ENCODE results near the gene ITPR1.

Gene ITPR1

GRCh38 chr3:4886448-4886847, 393.3 kb downstream of the ITPR1 start:
- DNase-seq (ENCODE audit: low read depth, low spot score): no peak

GRCh38 chr3:4887177-4887576, 394.0 kb downstream of the ITPR1 start:
- no peak for TF ChIP-seq YY1 (IDR thresholded peaks at IDR 0.05; ENCODE audit: insufficient read depth, insufficient read length)
- TF ChIP-seq ZNF274 (IDR thresholded peaks at IDR 0.05; ENCODE audit: low read depth, low read length): no peak
- no peak for TF ChIP-seq SUZ12 (IDR thresholded peaks at IDR 0.05; ENCODE audit: extremely low read depth, insufficient read depth, insufficient read length)
- Histone ChIP-seq H3K9ac (ENCODE audit: insufficient read length, low read depth) (no peak overlapping the region), H3K27me3 (ENCODE audit: insufficient read depth, insufficient read length) (no peaks in the 10 kb centered on the region), H3K4me3 (ENCODE audit: insufficient read length, low read depth) (no peak overlapping the region), H3K36me3 (ENCODE audit: insufficient read depth, insufficient read length, low read length) (no peaks in the 10 kb centered on the region), H3K4me1 (ENCODE audit: insufficient read depth, insufficient read length) (no peaks in the 10 kb centered on the region), H3K9me3 (ENCODE audit: insufficient read depth, low read length) (peaks cover 6% of the 10 kb centered on the region)
- no peak for DNase-seq (ENCODE audit: low read depth, low spot score)

More at GRCh38 chr3:4886448-4886847, 393.3 kb downstream of the ITPR1 start:
- Histone ChIP-seq H3K9ac (ENCODE audit: insufficient read length, low read depth) (no peak overlapping the region), H3K9me3 (ENCODE audit: insufficient read depth, low read length) (peaks cover 6% of the 10 kb centered on the region), H3K4me3 (ENCODE audit: insufficient read length, low read depth) (no peak overlapping the region), H3K36me3 (ENCODE audit: insufficient read depth, insufficient read length, low read length) (no peaks in the 10 kb centered on the region), H3K4me1 (ENCODE audit: insufficient read depth, insufficient read length) (no peaks in the 10 kb centered on the region), H3K27me3 (ENCODE audit: insufficient read depth, insufficient read length) (no peaks in the 10 kb centered on the region)
- TF ChIP-seq YY1 (IDR thresholded peaks at IDR 0.05; ENCODE audit: insufficient read depth, insufficient read length): no peak
- no peak for TF ChIP-seq ZNF274 (IDR thresholded peaks at IDR 0.05; ENCODE audit: low read depth, low read length)
- no peak for TF ChIP-seq SUZ12 (IDR thresholded peaks at IDR 0.05; ENCODE audit: extremely low read depth, insufficient read depth, insufficient read length)

- Histone ChIP-seq H3K27me3 (ENCODE audit: insufficient read depth, insufficient read length) (no peaks in the 10 kb centered on the region), H3K4me1 (ENCODE audit: insufficient read depth, insufficient read length) (no peaks in the 10 kb centered on the region), H3K36me3 (ENCODE audit: insufficient read depth, insufficient read length, low read length) (no peaks in the 10 kb centered on the region), H3K9me3 (ENCODE audit: insufficient read depth, low read length) (no peaks in the 10 kb centered on the region), H3K9ac (ENCODE audit: insufficient read length, low read depth) (no peak overlapping the region), H3K4me3 (ENCODE audit: insufficient read length, low read depth) (no peak overlapping the region)
- TF ChIP-seq YY1 (IDR thresholded peaks at IDR 0.05; ENCODE audit: insufficient read depth, insufficient read length) (no peak), SUZ12 (IDR thresholded peaks at IDR 0.05; ENCODE audit: extremely low read depth, insufficient read depth, insufficient read length) (no peak), ZNF274 (IDR thresholded peaks at IDR 0.05; ENCODE audit: low read depth, low read length) (no peak)
- no peak for DNase-seq (ENCODE audit: low read depth, low spot score)
These were observed 396.0 kb downstream of the ITPR1 start for GRCh38 chr3:4888913-4889846.

- H3K9ac ChIP-seq (ENCODE audit: insufficient read length, low read depth): no peak overlapping the region
- no peak overlapping the region for H3K4me3 ChIP-seq (ENCODE audit: insufficient read length, low read depth)
- no peaks in the 10 kb centered on the region for H3K27me3 ChIP-seq (ENCODE audit: insufficient read depth, insufficient read length)
- TF ChIP-seq ZNF274 (IDR thresholded peaks at IDR 0.05; ENCODE audit: low read depth, low read length) (no peak), YY1 (IDR thresholded peaks at IDR 0.05; ENCODE audit: insufficient read depth, insufficient read length) (no peak), SUZ12 (IDR thresholded peaks at IDR 0.05; ENCODE audit: extremely low read depth, insufficient read depth, insufficient read length) (no peak)
- no peaks in the 10 kb centered on the region for H3K9me3 ChIP-seq (ENCODE audit: insufficient read depth, low read length)
- no peak for DNase-seq (ENCODE audit: low read depth, low spot score)
- H3K36me3 ChIP-seq (ENCODE audit: insufficient read depth, insufficient read length, low read length): no peaks in the 10 kb centered on the region
- H3K4me1 ChIP-seq (ENCODE audit: insufficient read depth, insufficient read length): no peaks in the 10 kb centered on the region
These were observed 396.7 kb downstream of the ITPR1 start for GRCh38 chr3:4889896-4890295.

- H3K27me3 ChIP-seq (ENCODE audit: insufficient read depth, insufficient read length): no peaks in the 10 kb centered on the region
- H3K4me1 ChIP-seq (ENCODE audit: insufficient read depth, insufficient read length): no peaks in the 10 kb centered on the region
- H3K9me3 ChIP-seq (ENCODE audit: insufficient read depth, low read length): no peaks in the 10 kb centered on the region
- H3K9ac ChIP-seq (ENCODE audit: insufficient read length, low read depth): no peak overlapping the region
- no peak overlapping the region for H3K4me3 ChIP-seq (ENCODE audit: insufficient read length, low read depth)
- H3K36me3 ChIP-seq (ENCODE audit: insufficient read depth, insufficient read length, low read length): no peaks in the 10 kb centered on the region
- TF ChIP-seq ZNF274 (IDR thresholded peaks at IDR 0.05; ENCODE audit: low read depth, low read length) (no peak), YY1 (IDR thresholded peaks at IDR 0.05; ENCODE audit: insufficient read depth, insufficient read length) (no peak), SUZ12 (IDR thresholded peaks at IDR 0.05; ENCODE audit: extremely low read depth, insufficient read depth, insufficient read length) (no peak)
- no peak for DNase-seq (ENCODE audit: low read depth, low spot score)
These were observed 401.9 kb downstream of the ITPR1 start for GRCh38 chr3:4894891-4895530.

GRCh38 chr3:4895838-4896237, 402.7 kb downstream of the ITPR1 start:
- DNase-seq (ENCODE audit: low read depth, low spot score): no peak
- H3K9ac ChIP-seq (ENCODE audit: insufficient read length, low read depth): no peak overlapping the region
- no peaks in the 10 kb centered on the region for H3K27me3 ChIP-seq (ENCODE audit: insufficient read depth, insufficient read length)
- H3K4me1 ChIP-seq (ENCODE audit: insufficient read depth, insufficient read length): no peaks in the 10 kb centered on the region
- TF ChIP-seq ZNF274 (IDR thresholded peaks at IDR 0.05; ENCODE audit: low read depth, low read length) (no peak), SUZ12 (IDR thresholded peaks at IDR 0.05; ENCODE audit: extremely low read depth, insufficient read depth, insufficient read length) (no peak), YY1 (IDR thresholded peaks at IDR 0.05; ENCODE audit: insufficient read depth, insufficient read length) (no peak)
- no peak overlapping the region for H3K4me3 ChIP-seq (ENCODE audit: insufficient read length, low read depth)
- no peaks in the 10 kb centered on the region for H3K9me3 ChIP-seq (ENCODE audit: insufficient read depth, low read length)
- H3K36me3 ChIP-seq (ENCODE audit: insufficient read depth, insufficient read length, low read length): no peaks in the 10 kb centered on the region
